Tongue (tissue), 2 donors: ENCODE data around the gene RPL28. TPM values are rescaled to one million over a fixed set of nuclear protein-coding genes. Genes with fewer than 3 reads are reported as not detected.
A peak's percentile ranks its signal among the peaks of the same experiment; 100 is the strongest.

Experiments
- DNase-seq: peaks from one replicate; pipeline ENCODE4 v3.0.0-alpha.2; 2015
- total RNA-seq: library from RNA; depleted of rRNA; stranded (reverse); fragments of >200 nt; gene quantifications from one replicate; pipeline ENCODE4 v1.2.3, GENCODE V29; 2014

Gene RPL28
- 453 TPM for total RNA-seq

DNA sequence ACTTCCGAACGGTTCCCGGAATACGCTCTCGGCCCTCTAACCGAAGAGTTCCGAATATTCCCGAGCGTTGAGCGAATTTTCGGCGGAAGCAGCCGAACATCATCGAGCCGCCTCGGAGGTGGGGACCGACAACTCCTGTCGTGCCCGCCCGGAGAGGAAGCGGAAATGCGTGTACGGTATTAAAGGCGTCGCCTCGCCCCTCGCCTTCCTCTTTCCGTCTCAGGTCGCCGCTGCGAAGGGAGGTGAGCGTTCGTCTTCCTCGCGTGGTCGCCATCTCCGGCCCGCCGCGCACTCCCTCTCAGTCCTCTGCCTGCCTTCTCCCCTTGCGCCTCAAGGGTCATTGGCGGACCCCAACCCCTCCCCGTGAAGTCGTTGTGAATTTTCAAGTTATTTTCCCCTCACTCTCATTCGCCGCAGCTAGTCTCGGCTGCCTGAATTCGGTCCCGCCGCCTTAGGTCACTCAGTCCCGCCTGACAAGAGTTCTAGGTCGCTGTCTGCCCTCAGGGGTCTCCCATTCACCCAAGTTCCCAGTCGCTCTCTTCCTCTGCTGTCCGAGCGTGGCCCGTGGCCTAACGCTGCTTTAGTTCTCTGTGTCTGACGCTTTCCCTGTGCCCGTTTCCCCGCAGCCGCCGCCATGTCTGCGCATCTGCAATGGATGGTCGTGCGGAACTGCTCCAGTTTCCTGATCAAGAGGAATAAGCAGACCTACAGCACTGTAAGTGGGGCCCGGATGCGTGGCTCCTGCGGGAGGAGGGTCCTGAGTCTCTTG lies at the start of gene RPL28:
TSS of gene RPL28 (plus strand) at position 209 of the 769 bp plus-strand sequence. CDS start at position 635, 426 bp downstream.
- DNase-seq = peak; percentile 100

DNA sequence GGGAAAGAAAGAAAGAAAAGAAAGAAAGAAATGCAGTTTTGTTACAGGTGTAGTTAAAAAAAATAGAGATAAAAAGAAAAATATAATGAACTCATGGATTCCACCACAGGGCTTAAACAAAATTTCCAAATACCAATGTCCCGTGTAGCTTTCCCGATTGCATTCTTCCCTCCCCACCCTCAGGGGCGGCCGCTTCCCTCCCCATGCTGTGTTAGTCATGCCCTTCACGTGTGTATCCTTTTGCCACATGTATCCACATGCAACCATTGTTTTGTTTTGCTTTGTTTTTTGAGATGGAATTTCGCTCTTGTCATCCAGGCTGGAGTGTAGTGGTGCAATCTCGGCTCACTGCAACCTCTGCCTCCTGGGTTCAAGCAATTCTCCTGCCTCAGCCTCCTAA lies 49.6 kb upstream of the RPL28 start:
- DNase-seq = no peak

DNA sequence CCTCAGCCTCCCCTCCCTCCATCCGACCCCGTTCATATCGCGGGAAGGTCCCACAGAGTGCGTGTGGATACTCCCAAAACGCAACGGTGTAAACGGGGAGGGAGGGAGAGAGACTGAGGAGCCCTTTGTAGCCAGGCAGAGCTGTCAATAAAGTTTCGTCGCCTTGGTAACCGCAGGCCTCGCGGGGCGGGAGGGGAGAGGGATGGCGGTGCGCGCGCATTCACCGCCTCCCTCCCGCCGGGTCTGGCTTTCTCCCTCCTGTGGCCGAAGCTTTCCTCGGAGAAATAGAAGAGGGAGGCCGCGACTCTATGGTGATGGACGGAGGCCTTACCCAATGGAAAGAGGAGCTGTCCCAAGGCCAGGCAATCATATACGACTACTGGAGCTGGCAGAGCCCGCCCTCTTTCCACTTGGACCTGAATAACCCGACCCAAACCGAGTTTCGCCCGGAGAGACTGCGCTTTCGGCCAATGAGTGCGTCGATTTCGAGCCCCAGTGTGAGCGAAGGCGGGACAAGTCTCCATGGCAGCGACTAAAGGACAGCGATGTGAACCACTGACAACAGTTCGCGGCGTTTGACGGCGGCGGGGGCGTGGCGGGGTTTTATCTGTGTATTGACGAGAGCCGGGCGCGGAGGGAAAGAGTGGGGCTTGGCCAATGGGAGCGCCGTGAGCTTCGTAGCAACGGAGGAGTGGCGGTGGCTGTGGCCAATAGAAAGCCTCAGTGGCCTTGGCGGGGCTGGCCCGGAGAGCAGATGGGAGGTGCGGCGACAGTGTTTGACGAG lies 46.4 kb upstream of the RPL28 start, which contains the start of gene KMT5C:
TSS of gene KMT5C (plus strand) at position 772 of the 784 bp plus-strand sequence. CDS start 2,061 bp downstream, outside the sequence.
- DNase-seq = peak; percentile 100

DNA sequence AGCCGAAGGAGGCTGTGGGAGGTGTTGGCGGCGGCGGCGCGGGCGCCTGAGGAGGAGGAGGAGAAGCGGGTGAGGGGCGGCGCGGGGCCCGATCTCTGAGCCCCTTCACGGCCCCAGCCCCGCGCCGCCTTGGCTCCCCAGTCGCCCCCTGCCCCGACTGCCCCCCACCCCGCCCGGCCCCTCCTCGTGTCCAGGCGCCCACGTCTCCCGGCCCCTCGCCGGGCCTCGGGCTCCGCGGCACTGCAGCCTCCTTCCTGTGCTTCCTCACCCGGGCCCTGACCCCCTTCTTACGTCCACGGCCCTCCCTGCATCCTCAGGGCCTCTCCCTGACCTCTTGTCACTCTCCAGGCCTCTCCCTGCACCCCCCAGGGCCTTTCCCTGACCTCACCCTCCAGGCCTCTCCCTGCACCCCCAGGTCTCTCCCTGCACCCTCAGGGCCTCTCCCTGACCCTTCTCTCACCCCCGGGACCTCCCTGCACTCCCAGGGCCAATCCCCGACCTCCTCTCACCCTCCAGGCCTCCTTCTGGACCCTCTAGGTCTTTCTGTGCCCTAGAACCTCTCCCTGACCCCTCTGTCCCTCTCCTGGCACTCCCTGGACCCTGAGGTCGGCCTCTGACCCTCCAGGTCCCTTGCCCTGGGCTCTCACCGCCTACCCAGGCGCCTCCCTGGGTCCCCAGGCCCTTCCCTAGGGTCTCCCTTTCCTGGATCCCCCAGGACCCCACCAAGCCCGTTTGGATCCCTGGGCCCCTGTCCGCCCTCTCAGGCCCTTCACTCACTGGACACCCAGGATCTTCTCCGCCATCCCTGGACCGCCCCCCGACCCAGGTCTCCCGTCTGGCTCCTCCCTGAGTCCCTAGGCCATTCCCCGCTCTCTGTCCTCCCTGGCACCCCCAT lies 45.6 kb upstream of the RPL28 start:
- peak; percentile 27 for DNase-seq

DNA sequence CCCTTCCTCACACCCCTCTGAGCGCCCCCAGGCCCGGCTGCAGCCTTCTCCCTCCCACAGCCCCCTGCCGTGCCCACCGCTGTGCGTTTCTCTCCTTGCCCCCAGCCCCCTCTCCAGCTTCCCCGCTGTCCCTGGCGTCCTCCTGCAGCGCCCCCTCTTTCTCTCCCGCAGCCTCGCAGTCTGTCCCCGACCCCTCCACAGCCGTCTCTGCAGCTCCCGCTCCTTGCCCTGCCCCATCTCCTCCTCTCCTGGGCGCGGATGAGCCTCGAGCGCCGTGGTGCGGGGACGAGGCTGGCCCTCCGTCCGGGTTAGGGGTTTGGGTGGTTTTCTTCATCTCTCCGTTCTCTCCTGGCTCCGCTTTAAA lies 45.0 kb upstream of the RPL28 start:
- DNase-seq = no peak

DNA sequence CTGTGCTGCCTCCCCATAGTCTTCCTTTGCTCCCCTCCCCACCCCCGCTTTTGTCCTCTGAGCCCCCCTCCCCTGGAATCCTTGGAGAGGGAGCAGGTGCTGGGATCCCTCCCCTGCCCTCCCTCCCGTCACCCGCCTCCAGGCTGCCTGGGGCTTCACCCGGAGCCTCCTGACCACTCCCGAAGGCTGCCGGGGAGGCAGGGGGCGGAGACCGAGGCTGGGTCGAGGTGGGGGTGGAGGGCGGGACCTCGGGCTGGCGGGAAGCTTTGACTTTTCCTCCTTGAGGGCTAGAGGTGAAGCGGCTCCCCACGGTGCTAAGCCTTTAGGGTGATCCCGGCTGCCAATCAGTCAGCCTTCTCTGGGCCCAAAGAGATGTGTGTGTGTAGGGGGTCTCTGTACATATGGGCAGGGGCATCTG lies 44.6 kb upstream of the RPL28 start:
- DNase-seq = peak; percentile 93

DNA sequence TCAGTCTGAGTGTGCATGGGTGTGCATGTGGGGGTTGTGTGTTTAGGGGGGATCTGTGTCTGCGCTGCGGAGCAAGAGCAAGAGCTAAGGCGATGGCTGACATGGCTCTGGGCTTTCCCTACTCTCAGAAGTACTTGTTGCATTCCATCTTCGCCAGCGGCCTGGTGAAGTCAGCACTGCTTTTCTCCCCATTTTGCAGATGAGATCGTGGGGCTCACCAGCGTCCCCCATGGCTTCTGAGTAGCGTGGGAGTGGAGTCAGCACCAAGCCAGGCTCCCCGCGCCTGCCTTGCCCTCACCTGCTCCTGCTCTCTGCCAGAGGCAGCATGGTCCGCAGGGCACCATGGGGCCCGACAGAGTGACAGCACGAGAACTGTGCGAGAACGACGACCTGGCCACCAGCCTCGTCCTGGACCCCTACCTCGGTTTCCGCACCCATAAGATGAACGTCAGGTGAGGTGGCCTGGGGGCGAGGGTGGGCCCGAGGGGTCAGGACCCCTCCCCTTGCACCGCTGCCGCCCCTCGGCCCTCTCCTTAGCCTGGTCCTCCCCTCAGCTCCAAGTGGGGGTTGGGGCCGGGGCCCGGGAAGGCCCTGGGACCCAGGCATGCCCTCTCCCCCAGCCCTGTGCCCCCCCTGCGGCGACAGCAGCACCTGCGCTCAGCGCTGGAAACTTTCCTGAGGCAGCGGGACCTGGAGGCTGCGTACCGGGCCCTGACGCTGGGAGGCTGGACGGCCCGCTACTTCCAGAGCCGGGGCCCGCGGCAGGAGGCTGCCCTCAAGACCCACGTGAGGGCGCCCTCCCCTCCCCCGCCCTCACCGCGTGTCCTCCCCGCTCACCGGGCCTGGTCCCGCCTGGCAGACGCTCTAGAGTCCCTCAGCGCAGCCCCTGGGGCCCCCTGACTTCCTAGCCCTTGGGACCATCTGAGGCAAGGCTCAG lies 43.9 kb upstream of the RPL28 start:
- DNase-seq = no peak

DNA sequence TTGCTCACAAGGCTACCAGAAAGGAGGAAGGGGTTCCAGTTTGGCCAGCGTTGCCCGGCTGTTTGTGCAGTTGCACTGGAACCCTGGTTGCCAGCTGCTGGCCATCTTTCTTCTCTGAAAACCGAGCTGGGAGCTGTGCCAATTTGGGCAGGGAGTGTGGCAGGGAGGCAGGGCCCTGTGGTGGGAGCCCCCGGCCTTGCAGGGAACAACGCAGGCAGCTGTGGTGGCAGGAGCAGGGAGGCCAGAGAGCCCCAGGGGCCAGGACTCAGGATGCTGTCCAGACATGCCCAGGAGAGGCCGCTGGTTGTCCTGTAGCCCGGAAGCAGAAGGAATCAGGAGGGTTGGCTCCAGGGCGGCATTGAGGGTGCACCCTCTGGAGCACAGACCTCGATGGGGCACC lies 41.3 kb upstream of the RPL28 start:
- DNase-seq = peak; percentile 94

DNA sequence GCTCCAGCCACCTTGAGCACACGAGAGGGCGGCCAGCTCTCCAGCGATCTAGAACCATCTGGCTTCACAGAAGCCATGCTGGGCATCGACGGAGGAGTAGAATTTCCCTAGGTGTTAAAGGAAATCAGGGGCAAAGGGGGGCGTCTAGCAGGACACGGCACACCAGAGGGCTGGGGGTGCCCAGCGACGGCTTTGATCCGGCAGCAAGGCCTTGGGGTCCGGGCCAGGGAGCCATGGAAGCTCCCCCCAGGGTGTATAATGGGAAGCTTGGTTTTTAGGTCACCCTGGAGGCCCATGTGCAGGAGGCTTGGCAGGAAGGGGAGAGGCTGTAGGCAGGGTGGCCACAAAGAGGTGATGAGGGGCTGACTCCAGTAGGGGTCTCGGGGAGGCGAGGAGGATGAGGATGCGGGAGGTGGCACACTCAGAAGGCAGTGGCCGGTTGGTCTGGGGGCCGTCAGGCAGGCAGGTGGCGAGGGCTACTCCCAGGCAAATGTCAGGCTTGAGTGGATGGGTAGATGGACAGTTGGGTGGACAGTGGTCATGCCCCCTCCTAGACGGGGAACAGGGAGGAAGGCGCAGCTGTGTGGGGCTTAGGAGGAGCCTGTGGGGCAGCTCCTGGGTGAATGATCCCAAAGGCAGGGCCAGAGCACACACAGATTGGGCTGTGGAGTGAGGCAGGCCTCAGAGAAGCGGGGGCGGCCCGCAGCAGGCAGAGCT lies 40.5 kb upstream of the RPL28 start:
- DNase-seq = no peak

DNA sequence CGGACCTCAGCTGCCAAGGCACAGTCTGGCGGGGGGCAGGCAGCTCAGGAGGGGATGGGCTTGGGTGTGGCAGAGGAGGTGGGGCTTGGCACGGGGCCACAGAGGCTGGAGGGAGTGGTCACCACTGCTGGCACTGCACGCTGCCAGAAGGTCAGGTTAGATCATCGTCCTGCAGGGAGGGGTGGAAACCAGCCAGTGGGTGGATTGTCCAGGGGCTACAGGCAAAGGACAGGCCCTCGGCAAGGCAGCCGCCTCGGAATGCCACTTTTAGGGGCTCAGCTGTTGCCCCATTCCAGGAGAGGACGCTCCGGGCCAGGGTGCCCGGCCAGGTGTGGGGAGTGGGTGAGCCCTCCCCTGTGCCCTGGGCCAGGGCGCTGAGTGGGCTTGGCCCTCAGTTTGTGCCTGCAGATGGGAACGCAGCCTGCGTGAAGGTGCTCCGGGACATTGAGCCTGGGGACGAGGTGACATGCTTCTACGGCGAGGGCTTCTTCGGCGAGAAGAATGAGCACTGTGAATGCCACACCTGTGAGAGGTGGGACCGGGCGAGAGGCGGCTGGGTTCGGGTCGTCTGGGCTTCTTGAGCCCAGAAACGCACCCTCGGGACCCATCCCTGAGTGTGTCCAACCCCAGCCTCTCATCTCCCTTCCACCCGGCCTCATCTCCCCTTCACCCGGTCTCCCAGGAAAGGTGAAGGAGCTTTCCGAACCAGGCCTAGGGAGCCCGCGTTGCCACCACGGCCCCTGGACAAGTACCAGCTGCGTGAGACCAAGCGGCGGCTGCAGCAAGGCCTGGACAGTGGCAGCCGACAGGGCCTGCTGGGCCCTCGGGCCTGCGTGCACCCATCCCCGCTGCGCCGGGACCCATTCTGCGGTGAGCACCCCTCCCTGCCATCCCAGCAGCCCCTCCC lies 39.7 kb upstream of the RPL28 start:
- peak; percentile 85 for DNase-seq

DNA sequence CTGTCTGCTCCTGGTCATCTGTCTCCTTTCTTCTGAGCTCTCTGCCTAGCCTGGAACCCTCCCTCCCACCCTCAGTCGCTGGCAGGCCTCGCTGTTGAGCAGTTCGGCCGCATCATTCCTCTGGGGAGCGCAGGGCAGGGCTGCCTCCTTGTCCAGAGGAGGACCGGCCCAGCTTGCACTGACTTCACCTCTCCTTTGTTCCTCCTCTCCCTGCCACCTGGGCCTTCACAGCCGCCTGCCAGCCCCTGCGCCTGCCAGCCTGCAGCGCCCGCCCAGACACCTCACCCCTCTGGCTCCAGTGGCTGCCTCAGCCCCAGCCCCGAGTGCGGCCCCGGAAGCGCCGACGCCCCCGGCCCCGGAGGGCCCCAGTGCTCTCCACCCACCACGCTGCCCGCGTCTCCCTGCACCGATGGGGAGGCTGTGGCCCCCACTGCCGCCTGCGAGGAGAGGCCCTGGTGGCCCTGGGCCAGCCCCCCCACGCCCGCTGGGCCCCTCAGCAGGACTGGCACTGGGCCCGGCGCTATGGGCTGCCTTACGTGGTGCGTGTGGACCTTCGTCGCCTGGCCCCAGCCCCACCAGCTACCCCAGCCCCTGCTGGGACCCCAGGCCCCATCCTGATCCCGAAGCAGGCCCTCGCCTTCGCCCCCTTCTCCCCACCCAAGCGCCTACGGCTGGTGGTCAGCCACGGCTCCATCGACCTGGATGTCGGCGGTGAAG lies 38.8 kb upstream of the RPL28 start:
- DNase-seq = no peak

DNA sequence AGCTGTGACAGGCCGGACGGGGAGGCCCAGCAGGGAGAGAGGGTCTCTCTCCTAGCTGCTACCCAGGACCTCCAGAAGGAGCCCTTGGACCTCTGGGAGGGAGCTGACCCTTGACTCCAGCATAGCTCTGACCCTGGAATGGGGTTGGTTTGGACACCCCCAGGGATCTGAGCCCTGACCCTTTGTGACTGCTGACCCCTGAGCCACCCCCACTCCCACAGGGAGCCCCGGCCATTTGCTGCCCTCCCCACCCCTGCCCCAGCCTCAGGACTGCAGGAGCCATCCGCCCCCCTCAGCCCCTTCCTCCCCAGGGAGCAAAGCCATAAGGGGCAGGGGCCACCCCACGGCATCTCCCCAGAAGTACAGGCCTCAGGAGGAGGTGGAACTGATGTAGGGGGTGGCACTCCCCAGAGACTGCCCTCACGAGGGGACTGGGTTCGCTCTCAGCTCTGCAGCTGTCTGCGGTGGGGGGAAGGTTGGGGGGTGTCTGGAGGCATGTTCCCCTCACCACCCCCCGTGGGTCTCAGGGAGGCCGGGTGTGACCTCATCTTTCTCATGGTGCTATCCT lies 38.2 kb upstream of the RPL28 start:
- DNase-seq = no peak

DNA sequence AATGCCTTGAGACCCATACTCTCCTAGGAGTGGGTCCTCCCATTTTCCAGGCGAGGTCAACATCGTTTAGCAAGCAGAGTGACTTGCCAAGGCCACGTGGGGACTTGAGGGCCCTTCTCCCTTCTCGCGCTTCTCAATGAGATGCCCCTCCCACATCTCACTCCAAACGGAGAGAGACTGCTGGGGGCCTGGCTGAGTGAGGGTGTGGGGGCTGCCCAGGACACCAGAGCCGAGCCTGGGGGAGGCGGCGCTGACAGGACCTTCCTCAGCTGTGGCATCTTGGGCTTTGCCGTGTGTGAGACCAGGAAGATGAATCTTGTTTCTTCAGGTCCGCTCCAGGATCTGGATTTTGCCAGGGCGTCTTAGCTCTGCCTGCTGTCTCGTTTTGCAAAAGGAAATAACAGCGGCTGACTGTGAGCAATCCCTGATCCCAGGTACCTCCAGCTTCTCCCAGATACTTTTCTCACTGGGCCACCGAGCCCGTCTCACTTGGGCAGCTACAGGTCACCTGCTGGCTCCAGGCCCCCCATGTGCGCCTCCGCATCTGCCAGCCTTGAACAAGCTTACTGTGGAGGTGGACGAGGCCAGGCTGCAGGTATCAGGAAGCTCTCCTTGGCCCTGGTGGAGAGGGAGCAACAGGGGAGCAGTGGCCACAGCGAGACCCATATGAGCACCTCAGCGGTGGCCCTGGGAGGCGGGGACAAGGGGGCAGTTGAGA lies 37.3 kb upstream of the RPL28 start:
- no peak for DNase-seq

DNA sequence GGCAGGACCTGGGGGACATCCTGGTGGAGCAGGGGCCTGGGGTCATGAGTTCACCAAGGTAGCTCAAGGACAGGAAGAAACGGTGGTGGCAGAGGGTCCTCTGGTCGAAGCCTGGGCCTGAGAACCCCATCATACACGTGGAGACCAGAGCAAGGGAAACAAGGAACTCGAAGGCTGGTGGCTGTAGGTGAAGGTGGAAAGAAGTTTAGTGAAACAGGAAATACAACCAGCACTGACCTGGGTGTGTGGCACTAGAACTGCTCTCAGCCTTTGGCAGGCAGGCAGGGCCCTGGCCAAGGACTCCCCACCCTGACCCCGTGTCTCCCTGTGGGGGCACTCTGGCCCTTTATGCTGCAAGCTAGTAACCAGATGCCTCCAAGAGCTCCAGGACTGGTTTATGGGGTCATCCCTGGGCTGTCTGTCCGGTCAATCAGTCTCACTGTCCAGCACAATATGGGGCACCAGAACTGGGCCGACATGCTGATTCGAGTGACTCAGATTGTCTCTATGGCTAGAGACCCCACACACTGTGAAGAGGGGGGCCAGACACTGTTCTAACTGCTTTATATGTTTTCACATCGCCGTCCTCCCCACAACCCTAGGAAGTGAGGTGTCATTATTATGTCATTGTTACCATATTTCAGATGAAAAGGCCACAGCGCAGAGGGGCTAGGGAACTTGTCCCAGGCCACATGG lies 35.0 kb upstream of the RPL28 start:
- DNase-seq = no peak

DNA sequence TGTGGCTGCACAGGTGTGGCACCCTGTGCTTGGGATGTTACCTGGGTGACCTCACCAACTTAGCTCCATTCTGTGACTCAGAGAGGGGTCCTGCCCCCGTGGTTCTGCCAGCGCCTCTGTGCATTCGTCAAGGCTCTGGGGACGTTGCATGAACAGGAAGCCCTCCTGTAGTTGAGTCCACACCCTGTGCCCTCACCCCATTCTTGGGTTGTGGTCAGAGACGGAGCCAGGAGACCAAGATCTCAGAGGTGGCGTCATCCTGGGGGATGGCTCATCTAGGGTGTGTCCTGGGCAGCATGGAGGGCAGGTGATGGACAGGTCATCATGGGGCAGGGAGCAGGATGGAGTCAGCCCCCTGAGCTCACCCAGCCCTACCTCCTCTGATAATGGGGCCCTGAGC lies 33.7 kb upstream of the RPL28 start:
- no peak for DNase-seq

DNA sequence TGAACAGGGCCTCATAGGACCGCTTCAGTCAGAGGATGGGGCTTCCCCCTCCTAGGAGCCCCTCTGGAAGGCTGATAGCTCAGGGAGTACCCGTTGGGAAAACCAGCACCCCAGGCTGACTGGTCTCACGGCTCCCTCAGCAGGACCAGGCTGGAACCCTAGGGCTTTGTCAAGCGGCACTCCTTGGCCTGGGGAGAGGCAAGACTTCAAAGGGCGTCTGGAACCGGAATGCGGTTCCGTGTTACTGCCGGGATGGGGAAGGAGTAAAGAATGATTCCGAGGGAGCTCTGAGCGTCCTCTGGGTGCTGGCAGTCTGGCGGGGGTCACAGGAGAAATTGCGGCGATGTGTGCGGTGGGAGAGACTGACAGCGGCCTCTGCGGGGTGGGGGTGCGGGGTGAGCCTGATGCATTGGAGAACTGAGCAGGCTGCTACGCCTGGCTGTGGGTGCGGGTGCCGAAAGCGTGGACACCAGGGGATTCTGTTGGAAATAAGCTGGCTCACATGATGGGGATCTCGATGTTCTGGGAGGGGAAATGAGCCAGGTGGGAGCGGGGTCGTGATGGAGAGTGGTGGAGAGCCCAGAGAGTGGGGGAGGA lies 33.1 kb upstream of the RPL28 start:
- no peak for DNase-seq

DNA sequence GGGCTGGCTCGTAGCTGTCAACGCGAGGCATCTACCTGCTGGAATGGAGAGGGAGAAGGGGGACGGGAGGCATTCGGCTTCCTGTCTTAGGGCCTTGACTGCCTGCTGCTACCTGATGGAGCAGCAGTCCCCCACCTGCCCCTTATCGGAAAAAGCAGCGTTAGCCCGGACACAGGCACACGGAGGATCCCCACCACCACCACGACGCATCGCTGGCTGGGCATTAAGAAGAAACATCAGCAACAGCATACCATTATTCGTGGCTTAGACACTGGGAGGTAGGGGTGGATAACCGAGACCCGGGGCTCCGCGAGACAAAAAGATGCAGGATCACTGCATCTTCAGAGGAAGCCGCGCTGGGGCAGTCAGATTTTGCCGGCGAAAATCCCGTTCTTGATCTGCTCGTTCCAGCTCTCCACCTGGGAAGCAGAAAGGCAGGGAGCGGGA lies 32.4 kb upstream of the RPL28 start:
- no peak for DNase-seq
